OCI-LY3 (cell line): ENCODE measurements around the gene PRDM1.

Experiments
- H2AFZ ChIP-seq: fragments of 200-600, 300-600 bp; shearing (Covaris generic); 2 replicates; pipeline ENCODE4 v1.6.0; 2014; ENCODE audit warnings: antibody characterized with exemption, low read depth, low read length
- H3K27ac ChIP-seq: fragments of 200-600, 300-600 bp; sonication (generic); 2 replicates; pipeline ENCODE4 v1.5.1; 2014; ENCODE audit warnings: mild to moderate bottlenecking, low read length, moderate library complexity, mixed read lengths
- H3K27me3 ChIP-seq: fragments of 200-600, 300-600 bp; sonication (generic); 2 replicates; pipeline ENCODE4 v1.6.1; 2014; ENCODE audit warnings: low read depth, low read length, mixed read lengths
- H3K36me3 ChIP-seq: fragments of 200-600, 300-600 bp; sonication (generic); replicated peaks from 2 replicates; pipeline ENCODE3; 2014; ENCODE audit warnings: low read depth, low read length, mixed read lengths
- H3K4me1 ChIP-seq: fragments of 300-600, 200-600 bp; sonication (generic); 2 replicates; pipeline ENCODE4 v1.6.1; 2014; ENCODE audit warnings: low read length, mixed read lengths
- H3K4me2 ChIP-seq: fragments of 200-600, 300-600 bp; sonication (generic); 2 replicates; pipeline ENCODE4 v1.6.1; 2014; ENCODE audit warnings: low read length, mixed read lengths
- H3K4me3 ChIP-seq: fragments of 300-600, 200-600 bp; sonication (generic); 2 replicates; pipeline ENCODE4 v1.5.1; 2014; ENCODE audit warnings: antibody characterized with exemption, mild to moderate bottlenecking, low read length, moderate library complexity
- H3K79me2 ChIP-seq: fragments of 300-600, 200-600 bp; shearing (Covaris generic); 2 replicates; pipeline ENCODE4 v1.6.1; 2014; ENCODE audit warnings: mild to moderate bottlenecking, low read length, mixed read lengths
- H3K9ac ChIP-seq: fragments of 300-600, 200-600 bp; shearing (Covaris generic); 2 replicates; pipeline ENCODE4 v1.6.0; 2014; ENCODE audit warnings: mild to moderate bottlenecking, low read length, moderate library complexity
- H3K9me3 ChIP-seq: fragments of 200-600, 300-600 bp; shearing (Covaris generic); 2 replicates; pipeline ENCODE4 v1.6.1; 2014; ENCODE audit warnings: low read length, mixed read lengths; ENCODE audit not compliant: insufficient read depth
- H4K20me1 ChIP-seq: fragments of 200-600, 300-600 bp; sonication (generic); 2 replicates; pipeline ENCODE4 v1.6.1; 2016; ENCODE audit warnings: low read length, mixed read lengths; ENCODE audit not compliant: insufficient read depth
- CTCF ChIP-seq: fragments of 200-600, 300-600 bp; sonication (generic); IDR thresholded peaks from 2 replicates; pipeline ENCODE4 v1.5.1; 2014; ENCODE audit warnings: antibody characterized with exemption, low read length, low read depth
- EZH2phosphoT487 ChIP-seq: fragments of 200-600 bp; shearing (Covaris generic); IDR thresholded peaks from 2 replicates; pipeline ENCODE4 v1.6.1; 2018; ENCODE audit warnings: antibody characterized with exemption, mixed run types, low read depth

The PRDM1 gene

GRCh38 chr6:106136845-106137244, 50.7 kb downstream of the PRDM1 start:
- H3K79me2 ChIP-seq: no peaks in the 10 kb centered on the region
- H3K27ac ChIP-seq: no peak overlapping the region
- peaks cover 42% of the 10 kb centered on the region for H3K4me1 ChIP-seq
- no peaks in the 10 kb centered on the region for H3K9me3 ChIP-seq
- no peak overlapping the region for H3K9ac ChIP-seq
- no peaks in the 10 kb centered on the region for H4K20me1 ChIP-seq
- H3K4me2 ChIP-seq: no peak overlapping the region
- H3K4me3 ChIP-seq: no peak overlapping the region
- TF ChIP-seq EZH2phosphoT487: no peak
- no peaks in the 10 kb centered on the region for H3K27me3 ChIP-seq
- H3K36me3 ChIP-seq: no peaks in the 10 kb centered on the region
- H2AFZ ChIP-seq: no peak overlapping the region

- Histone ChIP-seq H3K27ac (peak overlapping the region; percentile 48), H4K20me1 (no peaks in the 10 kb centered on the region), H3K4me3 (no peak overlapping the region), H3K79me2 (no peaks in the 10 kb centered on the region), H3K27me3 (no peaks in the 10 kb centered on the region), H3K4me1 (peaks cover 55% of the 10 kb centered on the region), H3K9ac (peak overlapping the region; percentile 12; the same call in 1 of the 2 replicates), H3K36me3 (no peaks in the 10 kb centered on the region), H2AFZ (peak overlapping the region; percentile 63; the same call in 1 of the 2 replicates), H3K9me3 (no peaks in the 10 kb centered on the region), H3K4me2 (peak overlapping the region; percentile 33)
- no peak for TF ChIP-seq EZH2phosphoT487
- no peak for TF ChIP-seq CTCF
Measured at GRCh38 chr6:106138151-106138550, 52.0 kb downstream of the PRDM1 start.

- Histone ChIP-seq H3K9ac (peak overlapping the region; percentile 59), H3K9me3 (no peaks in the 10 kb centered on the region), H3K27me3 (no peaks in the 10 kb centered on the region), H3K4me1 (peaks cover 71% of the 10 kb centered on the region), H4K20me1 (no peaks in the 10 kb centered on the region), H3K79me2 (no peaks in the 10 kb centered on the region), H3K4me3 (peak overlapping the region; percentile 17), H3K27ac (peak overlapping the region; percentile 89), H3K36me3 (no peaks in the 10 kb centered on the region), H3K4me2 (peak overlapping the region; percentile 70), H2AFZ (peak overlapping the region; percentile 37; the same call in 1 of the 2 replicates)
- TF ChIP-seq CTCF (no peak), EZH2phosphoT487 (no peak)
Measured at GRCh38 chr6:106141441-106142237, 55.5 kb downstream of the PRDM1 start.

- H2AFZ ChIP-seq: no peak overlapping the region
- H3K4me3 ChIP-seq: no peak overlapping the region
- H3K9ac ChIP-seq: peak overlapping the region; percentile 59; the same call in 1 of the 2 replicates
- peak overlapping the region; percentile 70 for H3K4me2 ChIP-seq
- H4K20me1 ChIP-seq: no peaks in the 10 kb centered on the region
- H3K27me3 ChIP-seq: no peaks in the 10 kb centered on the region
- H3K9me3 ChIP-seq: no peaks in the 10 kb centered on the region
- TF ChIP-seq EZH2phosphoT487 (no peak), CTCF (no peak)
- no peaks in the 10 kb centered on the region for H3K79me2 ChIP-seq
- H3K27ac ChIP-seq: peak overlapping the region; percentile 89; the same call in 1 of the 2 replicates
- H3K4me1 ChIP-seq: peaks cover 72% of the 10 kb centered on the region
- no peaks in the 10 kb centered on the region for H3K36me3 ChIP-seq
Measured at GRCh38 chr6:106142876-106143431, 56.8 kb downstream of the PRDM1 start.
